HEK293 (cell line): Measurements from ENCODE around the gene RUNX1.

Experiments used
- CTCF ChIA-PET: fragments of 350-600 bp; formaldehyde crosslinking; extraction: SDS; loops from one replicate; lab custom pipeline; 2021; ENCODE audit warnings: antibody characterized with exemption; lab: Yijun Ruan, JAX
- POLR2A ChIA-PET: fragments of 300-600 bp; formaldehyde crosslinking; extraction: SDS; loops from one replicate; lab custom pipeline; 2020; ENCODE audit warnings: antibody characterized with exemption, inconsistent platforms; lab: Yijun Ruan, JAX
- H3K27ac ChIP-seq: fragments of 200-500 bp; sonication (Bioruptor generic); 2 replicates; pipeline ENCODE4 v1.5.1; 2014; ENCODE audit warnings: low read depth, low read length, control low read depth, inconsistent platforms; ENCODE audit errors: extremely low read depth
- H3K36me3 ChIP-seq, 2 experiments: fragments of 200-500 bp in 1 of 2; sonication (Bioruptor generic) in 1 of 2; 1 replicate in 1 of 2; 2 replicates in 1 of 2; pipeline ENCODE4 v1.5.1; 2014 to 2017; ENCODE audit warnings: inconsistent platforms in 2 of 2, low read length in 2 of 2; ENCODE audit not compliant: control insufficient read depth in 2 of 2, insufficient read depth in 1 of 2
- H3K4me1 ChIP-seq: fragments of 200-500 bp; sonication (Bioruptor generic); 2 replicates; pipeline ENCODE4 v1.5.1; 2014; ENCODE audit warnings: mild to moderate bottlenecking, low read length, inconsistent platforms; ENCODE audit not compliant: control insufficient read depth, insufficient read depth
- H3K4me3 ChIP-seq: 2 replicates; pipeline ENCODE4 v1.5.1; 2011; ENCODE audit warnings: low read depth, mild to moderate bottlenecking, control low read depth, low read length, moderate library complexity
- H3K9me3 ChIP-seq: fragments of 200-500 bp; sonication (Bioruptor generic); 2 replicates; pipeline ENCODE4 v1.5.1; 2014; ENCODE audit warnings: low read depth, low read length, inconsistent platforms; ENCODE audit not compliant: control insufficient read depth, insufficient read depth
- BCL11A ChIP-seq: fragments of 450-650 bp; formaldehyde crosslinking; IDR thresholded peaks from 2 replicates; pipeline ENCODE4 v1.5.1; 2016; ENCODE audit warnings: low read depth, missing biosample characterization, missing genetic modification characterization
- EGR2 ChIP-seq: fragments of 450-650 bp; formaldehyde crosslinking; IDR thresholded peaks from 2 replicates; pipeline ENCODE4 v1.5.1; 2016; ENCODE audit warnings: low read depth, missing biosample characterization, missing genetic modification characterization
- OSR2 ChIP-seq: fragments of 450-650 bp; formaldehyde crosslinking; IDR thresholded peaks from 2 replicates; pipeline ENCODE4 v1.5.1; 2016; ENCODE audit warnings: missing biosample characterization, missing genetic modification characterization
- PRDM10 ChIP-seq: fragments of 450-650 bp; formaldehyde crosslinking; IDR thresholded peaks from 2 replicates; pipeline ENCODE4 v1.5.1; 2016; ENCODE audit warnings: missing biosample characterization, missing genetic modification characterization
- SALL2 ChIP-seq: fragments of 450-650 bp; formaldehyde crosslinking; IDR thresholded peaks from 2 replicates; pipeline ENCODE4 v1.5.0; 2017; ENCODE audit warnings: missing biosample characterization, mild to moderate bottlenecking, missing genetic modification characterization, borderline replicate concordance
- TRIM28 ChIP-seq: IDR thresholded peaks from 2 replicates; pipeline ENCODE4 v1.6.1; 2011; ENCODE audit warnings: low read length, control low read depth, borderline replicate concordance
- ZBTB1 ChIP-seq: fragments of 450-650 bp; formaldehyde crosslinking; IDR thresholded peaks from 2 replicates; pipeline ENCODE4 v1.5.1; 2016; ENCODE audit warnings: missing biosample characterization, missing genetic modification characterization
- ZBTB8A ChIP-seq: fragments of 450-650 bp; formaldehyde crosslinking; IDR thresholded peaks from 2 replicates; pipeline ENCODE4 v1.5.1; 2016; ENCODE audit warnings: missing biosample characterization, missing genetic modification characterization
- ZFHX2 ChIP-seq: fragments of 450-650 bp; formaldehyde crosslinking; conservative IDR thresholded peaks from 2 replicates; pipeline ENCODE4 v1.5.1; 2016; ENCODE audit warnings: missing biosample characterization, missing genetic modification characterization
- ZNF114 ChIP-seq: fragments of 450-650 bp; formaldehyde crosslinking; IDR thresholded peaks from 2 replicates; pipeline ENCODE4 v1.5.0; 2017; ENCODE audit warnings: missing biosample characterization, missing genetic modification characterization
- ZNF398 ChIP-seq: fragments of 450-650 bp; formaldehyde crosslinking; IDR thresholded peaks from 2 replicates; pipeline ENCODE4 v1.5.1; 2017; ENCODE audit warnings: missing biosample characterization, missing genetic modification characterization
- ZNF423 ChIP-seq: fragments of 450-650 bp; formaldehyde crosslinking; IDR thresholded peaks from 2 replicates; pipeline ENCODE4 v1.5.1; 2016; ENCODE audit warnings: missing biosample characterization, missing genetic modification characterization
- ZNF560 ChIP-seq: fragments of 450-650 bp; formaldehyde crosslinking; IDR thresholded peaks from 2 replicates; pipeline ENCODE4 v1.5.1; 2017; ENCODE audit warnings: missing biosample characterization, missing genetic modification characterization, borderline replicate concordance
- ZNF677 ChIP-seq: fragments of 450-650 bp; IDR thresholded peaks from 2 replicates; pipeline ENCODE4 v1.5.0; 2018; ENCODE audit warnings: missing biosample characterization, mild to moderate bottlenecking, missing genetic modification characterization, moderate library complexity
- ZNF768 ChIP-seq: fragments of 450-650 bp; formaldehyde crosslinking; IDR thresholded peaks from 2 replicates; pipeline ENCODE4 v1.5.1; 2018; ENCODE audit warnings: missing biosample characterization, mild to moderate bottlenecking, missing genetic modification characterization
- ZNF830 ChIP-seq: fragments of 450-650 bp; IDR thresholded peaks from 2 replicates; pipeline ENCODE4 v1.5.0; 2018; ENCODE audit warnings: missing biosample characterization, missing genetic modification characterization, low read depth, mild to moderate bottlenecking, moderate library complexity
- TF ChIP-seq, protein P1 (sequence below): fragments of 450-650 bp; formaldehyde crosslinking; IDR thresholded peaks from 2 replicates; pipeline ENCODE4 v1.5.1; 2016; ENCODE audit warnings: missing biosample characterization, missing genetic modification characterization
- TF ChIP-seq, protein P2 (sequence below): fragments of 450-650 bp; formaldehyde crosslinking; IDR thresholded peaks from 2 replicates; pipeline ENCODE4 v1.5.1; 2016; ENCODE audit warnings: missing biosample characterization, missing genetic modification characterization

RUNX1 gene

DNA sequence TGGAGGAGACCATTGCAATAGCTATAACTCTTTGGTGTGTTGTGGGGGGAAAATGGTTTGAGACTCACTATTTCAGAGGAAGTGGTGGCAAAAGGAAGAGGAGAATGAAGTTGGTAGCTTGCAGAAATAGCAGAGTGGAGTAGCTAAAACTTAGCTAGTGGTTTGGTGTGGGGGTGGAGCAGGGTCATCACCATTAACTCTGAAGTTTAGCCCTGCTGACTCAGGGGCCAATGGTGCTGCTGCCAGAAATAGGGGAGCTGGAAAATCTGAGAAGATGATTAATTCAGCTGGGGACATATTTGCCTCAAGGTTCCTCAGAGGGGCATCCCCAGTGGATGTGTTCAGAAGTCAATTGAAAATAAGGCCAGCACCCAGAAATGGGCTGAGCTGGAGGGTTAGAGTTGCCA, 65.4 kb downstream of the RUNX1 start:
- Histone ChIP-seq H3K4me3 (no peak overlapping the region), H3K27ac (no peak overlapping the region), H3K4me1 (peaks cover 7% of the 10 kb centered on the region), H3K36me3 (no peaks in the 10 kb centered on the region), H3K9me3 (no peaks in the 10 kb centered on the region)
- TF ChIP-seq ZFHX2 (tag by site-specific recombination) (peak; percentile 24; the same call in 1 of the 2 replicates), BCL11A (tag by site-specific recombination) (no peak), PRDM10 (tag by site-specific recombination) (peak; percentile 68), TRIM28 (peak; percentile 12; the same call in 1 of the 2 replicates), ZBTB1 (no peak), ZNF398 (tag by site-specific recombination) (peak; percentile 54), EGR2 (0 out of 2 replicates have a peak, but pooled peaks have one; percentile 6)
- ChIA-PET POLR2A (no interaction called here), CTCF (interaction anchor here (0.7 kb wide), 1 partner anchor 18 kb away, joined by 4 read pairs; no protein-coding TSS in a partner anchor)

DNA sequence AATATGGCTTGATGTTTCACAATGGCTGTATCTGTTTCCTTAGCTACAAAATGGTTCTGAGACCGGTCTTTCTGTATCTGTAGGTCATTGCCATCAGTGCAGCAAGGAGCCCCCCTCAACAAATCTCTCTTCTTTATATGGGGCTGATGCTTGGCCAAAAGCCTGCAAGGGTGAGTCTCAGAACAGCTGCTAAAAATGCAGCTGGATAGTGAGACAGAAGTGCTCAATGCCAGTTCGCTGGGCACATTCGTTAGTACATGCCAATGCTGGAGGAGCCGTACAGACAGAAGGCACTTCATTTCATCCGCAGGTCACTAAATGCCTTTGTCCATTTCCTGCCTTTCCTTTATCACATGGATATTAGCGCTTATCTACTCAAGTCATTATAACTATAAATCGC, 67.3 kb downstream of the RUNX1 start:
- Histone ChIP-seq H3K9me3 (no peaks in the 10 kb centered on the region), H3K4me3 (no peak overlapping the region), H3K27ac (no peak overlapping the region), H3K36me3 (no peaks in the 10 kb centered on the region), H3K4me1 (peaks cover 7% of the 10 kb centered on the region)
- ChIA-PET POLR2A (no interaction called here), CTCF (interaction anchor here (0.5 to 1.7 kb wide), 3 partner anchors 393 to 858 kb away, joined by 3 to 4 read pairs (median 4); no protein-coding TSS in a partner anchor)
- TF ChIP-seq ZBTB8A (tag by site-specific recombination) (no peak), OSR2 (tag by site-specific recombination) (no peak), ZNF560 (tag by site-specific recombination) (no peak), ZNF114 (no peak), ZNF768 (no peak), ZNF677 (no peak), SALL2 (tag by site-specific recombination) (no peak), ZNF423 (tag by site-specific recombination) (no peak), ZNF830 (tag by site-specific recombination) (no peak)
- TF ChIP-seq, protein P1, sequence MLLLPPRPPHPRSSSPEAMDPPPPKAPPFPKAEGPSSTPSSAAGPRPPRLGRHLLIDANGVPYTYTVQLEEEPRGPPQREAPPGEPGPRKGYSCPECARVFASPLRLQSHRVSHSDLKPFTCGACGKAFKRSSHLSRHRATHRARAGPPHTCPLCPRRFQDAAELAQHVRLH, result no peak
- TF ChIP-seq, protein P2, sequence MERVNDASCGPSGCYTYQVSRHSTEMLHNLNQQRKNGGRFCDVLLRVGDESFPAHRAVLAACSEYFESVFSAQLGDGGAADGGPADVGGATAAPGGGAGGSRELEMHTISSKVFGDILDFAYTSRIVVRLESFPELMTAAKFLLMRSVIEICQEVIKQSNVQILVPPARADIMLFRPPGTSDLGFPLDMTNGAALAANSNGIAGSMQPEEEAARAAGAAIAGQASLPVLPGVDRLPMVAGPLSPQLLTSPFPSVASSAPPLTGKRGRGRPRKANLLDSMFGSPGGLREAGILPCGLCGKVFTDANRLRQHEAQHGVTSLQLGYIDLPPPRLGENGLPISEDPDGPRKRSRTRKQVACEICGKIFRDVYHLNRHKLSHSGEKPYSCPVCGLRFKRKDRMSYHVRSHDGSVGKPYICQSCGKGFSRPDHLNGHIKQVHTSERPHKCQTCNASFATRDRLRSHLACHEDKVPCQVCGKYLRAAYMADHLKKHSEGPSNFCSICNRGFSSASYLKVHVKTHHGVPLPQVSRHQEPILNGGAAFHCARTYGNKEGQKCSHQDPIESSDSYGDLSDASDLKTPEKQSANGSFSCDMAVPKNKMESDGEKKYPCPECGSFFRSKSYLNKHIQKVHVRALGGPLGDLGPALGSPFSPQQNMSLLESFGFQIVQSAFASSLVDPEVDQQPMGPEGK (tag by site-specific recombination), result no peak
- TF ChIP-seq, all 188 proteins: peak for 0
